OCI-LY3 (cell line): ENCODE data around the gene GADD45G.

ENCODE experiments used
- H2AFZ ChIP-seq: fragments of 200-600, 300-600 bp; shearing (Covaris generic); 2 replicates; pipeline ENCODE4 v1.6.0; 2014; ENCODE audit warnings: antibody characterized with exemption, low read depth, low read length
- H3K27ac ChIP-seq: fragments of 200-600, 300-600 bp; sonication (generic); 2 replicates; pipeline ENCODE4 v1.5.1; 2014; ENCODE audit warnings: mild to moderate bottlenecking, low read length, moderate library complexity, mixed read lengths
- H3K27me3 ChIP-seq: fragments of 200-600, 300-600 bp; sonication (generic); 2 replicates; pipeline ENCODE4 v1.6.1; 2014; ENCODE audit warnings: low read depth, low read length, mixed read lengths
- H3K36me3 ChIP-seq: fragments of 200-600, 300-600 bp; sonication (generic); replicated peaks from 2 replicates; pipeline ENCODE3; 2014; ENCODE audit warnings: low read depth, low read length, mixed read lengths
- H3K4me1 ChIP-seq: fragments of 300-600, 200-600 bp; sonication (generic); 2 replicates; pipeline ENCODE4 v1.6.1; 2014; ENCODE audit warnings: low read length, mixed read lengths
- H3K4me2 ChIP-seq: fragments of 200-600, 300-600 bp; sonication (generic); 2 replicates; pipeline ENCODE4 v1.6.1; 2014; ENCODE audit warnings: low read length, mixed read lengths
- H3K4me3 ChIP-seq: fragments of 300-600, 200-600 bp; sonication (generic); 2 replicates; pipeline ENCODE4 v1.5.1; 2014; ENCODE audit warnings: antibody characterized with exemption, mild to moderate bottlenecking, low read length, moderate library complexity
- H3K79me2 ChIP-seq: fragments of 300-600, 200-600 bp; shearing (Covaris generic); 2 replicates; pipeline ENCODE4 v1.6.1; 2014; ENCODE audit warnings: mild to moderate bottlenecking, low read length, mixed read lengths
- H3K9ac ChIP-seq: fragments of 300-600, 200-600 bp; shearing (Covaris generic); 2 replicates; pipeline ENCODE4 v1.6.0; 2014; ENCODE audit warnings: mild to moderate bottlenecking, low read length, moderate library complexity
- H3K9me3 ChIP-seq: fragments of 200-600, 300-600 bp; shearing (Covaris generic); 2 replicates; pipeline ENCODE4 v1.6.1; 2014; ENCODE audit warnings: low read length, mixed read lengths; ENCODE audit not compliant: insufficient read depth
- H4K20me1 ChIP-seq: fragments of 200-600, 300-600 bp; sonication (generic); 2 replicates; pipeline ENCODE4 v1.6.1; 2016; ENCODE audit warnings: low read length, mixed read lengths; ENCODE audit not compliant: insufficient read depth
- CTCF ChIP-seq: fragments of 200-600, 300-600 bp; sonication (generic); IDR thresholded peaks from 2 replicates; pipeline ENCODE4 v1.5.1; 2014; ENCODE audit warnings: antibody characterized with exemption, low read length, low read depth
- EZH2phosphoT487 ChIP-seq: fragments of 200-600 bp; shearing (Covaris generic); IDR thresholded peaks from 2 replicates; pipeline ENCODE4 v1.6.1; 2018; ENCODE audit warnings: antibody characterized with exemption, mixed run types, low read depth

Gene GADD45G

GRCh38 chr9:89635816-89636215 is 31.0 kb downstream of the GADD45G start:
- Histone ChIP-seq H3K9me3 (no peaks in the 10 kb centered on the region), H3K4me2 (no peak overlapping the region), H3K4me3 (no peak overlapping the region), H3K4me1 (no peaks in the 10 kb centered on the region), H2AFZ (no peak overlapping the region), H3K36me3 (no peaks in the 10 kb centered on the region), H3K27ac (no peak overlapping the region), H3K27me3 (peaks cover 16% of the 10 kb centered on the region; the same call in 1 of the 2 replicates), H3K79me2 (no peaks in the 10 kb centered on the region), H3K9ac (no peak overlapping the region), H4K20me1 (no peaks in the 10 kb centered on the region)
- TF ChIP-seq EZH2phosphoT487 (no peak), CTCF (no peak)

GRCh38 chr9:89637787-89638186 is 33.0 kb downstream of the GADD45G start:
- H4K20me1 ChIP-seq: no peaks in the 10 kb centered on the region
- H3K27ac ChIP-seq: no peak overlapping the region
- no peak overlapping the region for H3K9ac ChIP-seq
- H3K9me3 ChIP-seq: no peaks in the 10 kb centered on the region
- no peak overlapping the region for H3K4me3 ChIP-seq
- no peaks in the 10 kb centered on the region for H3K4me1 ChIP-seq
- H3K27me3 ChIP-seq: peaks cover 16% of the 10 kb centered on the region; the same call in 1 of the 2 replicates
- no peaks in the 10 kb centered on the region for H3K36me3 ChIP-seq
- H3K79me2 ChIP-seq: no peaks in the 10 kb centered on the region
- H2AFZ ChIP-seq: no peak overlapping the region
- no peak for TF ChIP-seq CTCF
- no peak for TF ChIP-seq EZH2phosphoT487
- no peak overlapping the region for H3K4me2 ChIP-seq

- TF ChIP-seq EZH2phosphoT487 (no peak), CTCF (no peak)
- Histone ChIP-seq H3K9ac (no peak overlapping the region), H2AFZ (no peak overlapping the region), H3K36me3 (no peaks in the 10 kb centered on the region), H3K27me3 (peaks cover 16% of the 10 kb centered on the region; the same call in 1 of the 2 replicates), H3K27ac (no peak overlapping the region), H3K4me2 (no peak overlapping the region), H3K9me3 (no peaks in the 10 kb centered on the region), H3K79me2 (no peaks in the 10 kb centered on the region), H3K4me3 (no peak overlapping the region), H3K4me1 (no peaks in the 10 kb centered on the region), H4K20me1 (no peaks in the 10 kb centered on the region)
These were observed 33.5 kb downstream of the GADD45G start for GRCh38 chr9:89638359-89638758.

GRCh38 chr9:89638893-89639292 is 34.1 kb downstream of the GADD45G start:
- peaks cover 13% of the 10 kb centered on the region; the same call in 1 of the 2 replicates for H3K27me3 ChIP-seq
- no peak overlapping the region for H3K4me3 ChIP-seq
- H3K27ac ChIP-seq: no peak overlapping the region
- H2AFZ ChIP-seq: no peak overlapping the region
- TF ChIP-seq CTCF (no peak), EZH2phosphoT487 (no peak)
- H3K9ac ChIP-seq: no peak overlapping the region
- no peaks in the 10 kb centered on the region for H3K9me3 ChIP-seq
- no peaks in the 10 kb centered on the region for H4K20me1 ChIP-seq
- H3K79me2 ChIP-seq: no peaks in the 10 kb centered on the region
- H3K4me2 ChIP-seq: no peak overlapping the region
- no peaks in the 10 kb centered on the region for H3K4me1 ChIP-seq
- H3K36me3 ChIP-seq: no peaks in the 10 kb centered on the region
